Stromal cell of bone marrow (primary cell): ENCODE results near the gene CYB5B.
"Not testable (repeated sequence)": the region's sequence is repeated elsewhere in the genome, so short reads cannot be mapped to it uniquely, and the experiment has no call there.

ENCODE experiments used
- DNase-seq: peaks from one replicate; pipeline ENCODE4 v3.0.0-alpha.2; 2012; ENCODE audit warnings: low read depth

The CYB5B gene

GRCh38 chr16:69410219-69410990 is 14.0 kb upstream of the CYB5B start:
- peak; percentile 76 for DNase-seq

- DNase-seq = no peak
Measured at GRCh38 chr16:69411064-69411985, 13.1 kb upstream of the CYB5B start.

- no peak for DNase-seq
Measured at GRCh38 chr16:69412287-69412686, 12.1 kb upstream of the CYB5B start.

DNA sequence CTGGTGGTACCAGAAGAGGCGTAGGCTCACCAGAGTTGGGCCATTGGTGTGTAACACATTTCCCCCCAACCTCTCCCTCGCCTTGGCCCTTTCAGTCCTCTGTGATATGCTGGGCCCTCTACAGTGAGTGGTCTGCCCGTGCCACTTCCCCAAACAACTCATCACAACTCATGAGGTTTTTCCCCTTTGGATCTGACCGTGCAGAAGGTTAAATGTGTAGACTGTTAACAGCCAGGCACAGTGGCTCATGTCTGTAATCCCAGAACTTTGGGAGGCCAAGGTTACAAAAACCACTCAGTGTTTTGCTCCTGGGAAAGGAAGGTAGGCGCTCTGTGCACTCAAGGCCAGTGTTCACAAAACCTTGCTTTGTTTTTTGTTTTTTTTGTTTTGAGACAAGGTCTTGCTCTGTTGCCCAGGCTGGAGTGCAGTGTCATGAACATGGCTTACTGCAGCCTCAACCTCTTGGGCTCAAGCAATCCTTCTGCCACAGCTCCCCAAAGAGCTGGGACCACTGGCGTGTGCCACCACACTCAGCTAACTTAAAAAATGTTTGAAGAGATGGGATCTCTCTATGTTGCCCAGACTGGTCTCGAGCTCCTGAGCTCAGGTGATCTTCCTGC is 11.3 kb upstream of the CYB5B start:
- no peak for DNase-seq

DNA sequence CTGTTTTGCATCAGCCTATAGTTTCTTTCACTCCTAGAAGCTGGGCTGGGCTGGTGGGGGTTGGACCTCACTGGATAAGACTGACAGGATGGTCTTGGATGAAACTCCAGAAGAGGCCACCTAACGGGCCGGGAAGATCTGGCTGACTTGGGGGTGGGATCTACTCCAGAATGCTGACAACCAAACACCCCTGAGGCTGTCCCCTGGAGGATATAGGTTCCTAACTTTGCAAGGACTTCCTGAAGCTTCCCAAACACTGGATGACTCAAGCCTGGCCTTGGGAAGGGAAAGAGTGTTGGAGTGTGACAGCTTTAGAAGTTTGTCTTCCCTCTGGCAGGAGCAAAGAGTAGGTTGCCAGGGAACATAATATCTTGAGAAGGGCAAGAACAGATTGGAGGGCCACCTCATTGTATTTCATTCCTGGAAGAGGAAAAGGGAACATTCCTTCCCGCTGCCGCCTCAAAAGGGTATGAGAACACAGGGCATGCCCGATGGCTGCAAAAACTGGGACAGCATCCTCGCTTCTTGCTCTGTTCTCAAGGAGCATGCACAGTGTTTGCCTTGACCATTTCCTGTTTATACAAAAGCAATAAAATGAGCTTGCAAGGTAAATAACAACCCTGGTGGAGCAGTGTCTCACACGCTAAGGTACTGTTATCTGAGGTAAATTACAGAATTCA is 6.8 kb upstream of the CYB5B start:
- DNase-seq = no peak

- DNase-seq = no peak
Measured at GRCh38 chr16:69419956-69420355, 4.5 kb upstream of the CYB5B start.

GRCh38 chr16:69423189-69423588 is 1.2 kb upstream of the CYB5B start:
- no peak for DNase-seq

GRCh38 chr16:69424935-69425784 is 741 bp downstream of the CYB5B start:
- no peak for DNase-seq

GRCh38 chr16:69428652-69429051 is 4.2 kb downstream of the CYB5B start:
- DNase-seq = no peak

DNA sequence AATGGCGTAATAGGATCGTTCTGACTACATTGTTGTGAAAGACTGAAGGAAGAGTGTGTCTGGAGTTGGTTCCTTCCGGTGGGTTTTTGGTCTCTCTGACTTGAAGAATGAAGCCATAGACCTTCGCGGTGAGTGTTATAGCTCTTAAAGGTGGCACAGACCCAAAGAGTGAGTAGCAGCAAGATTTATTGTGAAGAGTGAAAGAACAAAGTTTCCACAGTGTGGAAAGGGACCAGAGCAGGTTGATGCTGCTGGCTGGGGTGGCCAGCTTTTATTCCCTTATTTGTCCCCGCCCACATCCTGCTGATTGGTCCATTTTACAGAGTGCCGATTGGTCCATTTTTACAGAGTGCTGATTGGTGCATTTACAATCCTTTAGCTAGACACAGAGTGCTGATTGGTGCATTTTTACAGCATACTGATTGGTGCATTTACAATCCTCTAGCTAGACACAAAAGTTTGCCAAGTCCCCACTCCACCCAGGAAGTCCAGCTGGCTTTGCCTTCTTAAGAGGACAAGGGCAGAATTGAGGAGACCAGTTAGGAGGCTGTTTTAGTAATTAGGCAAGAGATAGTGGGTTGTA is 4.7 kb downstream of the CYB5B start:
- not testable (repeated sequence) for DNase-seq

DNA sequence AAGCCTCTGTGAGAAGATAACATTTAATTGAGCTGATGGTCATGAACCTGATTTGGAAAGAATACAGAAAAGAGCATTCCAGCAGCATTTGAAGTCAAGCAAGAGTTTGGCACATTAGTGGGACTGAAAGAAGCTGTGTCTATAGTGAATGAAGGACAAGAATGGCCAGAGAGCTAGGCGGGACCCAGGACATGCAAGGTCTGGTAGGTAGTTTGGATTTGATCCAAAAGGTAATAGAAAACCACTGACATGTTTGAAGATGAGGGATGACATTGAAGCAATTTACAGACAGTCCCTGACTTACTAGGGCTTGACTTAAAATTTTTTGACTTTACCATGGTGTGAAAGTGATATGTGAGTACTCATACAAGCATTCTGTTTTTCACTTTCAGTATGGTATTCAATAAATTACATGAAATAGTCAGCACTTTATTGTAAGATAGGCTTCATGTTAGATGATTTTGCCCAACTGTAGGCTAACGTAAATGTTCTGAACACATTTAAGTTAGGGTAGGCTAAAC is 7.6 kb downstream of the CYB5B start:
- DNase-seq = no peak

DNA sequence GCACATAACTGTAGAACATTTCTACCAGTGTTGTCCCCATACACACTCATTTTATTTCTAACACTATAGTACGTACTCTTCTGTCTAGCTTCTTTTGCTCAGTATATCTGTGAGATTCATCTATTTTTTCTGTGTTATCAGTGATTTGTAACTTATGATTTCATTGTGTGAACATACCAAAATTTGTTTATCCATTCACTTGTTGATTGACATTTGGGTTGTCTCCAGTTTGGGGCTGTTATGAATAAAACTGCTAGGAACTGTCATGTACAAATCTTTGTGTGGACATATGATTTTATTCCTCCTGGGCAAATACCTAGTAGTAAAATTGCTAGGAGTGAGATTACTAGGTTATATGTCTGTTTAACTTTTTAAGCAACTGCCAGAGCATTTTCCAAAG is 9.6 kb downstream of the CYB5B start:
- no peak for DNase-seq

GRCh38 chr16:69435977-69436820 is 11.8 kb downstream of the CYB5B start:
- DNase-seq = no peak

DNA sequence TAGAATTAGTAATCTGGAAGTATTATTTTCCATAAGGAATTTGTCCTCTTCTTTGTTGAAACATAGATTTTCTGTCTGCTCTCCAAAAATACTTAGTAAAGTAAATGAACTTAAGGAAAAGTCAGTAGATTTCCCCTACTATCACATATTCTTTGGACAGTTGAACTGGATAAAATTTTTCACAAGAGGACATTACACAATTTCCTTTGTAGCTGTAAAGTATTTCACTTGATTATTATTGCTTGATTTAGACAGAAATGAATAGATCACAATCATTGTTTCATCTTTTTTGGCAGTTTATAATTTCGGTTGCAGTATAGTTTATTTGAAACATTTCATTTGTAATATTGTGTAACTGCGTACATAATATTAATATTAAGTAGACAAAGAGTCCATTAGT is 12.5 kb downstream of the CYB5B start:
- DNase-seq = no peak

DNA sequence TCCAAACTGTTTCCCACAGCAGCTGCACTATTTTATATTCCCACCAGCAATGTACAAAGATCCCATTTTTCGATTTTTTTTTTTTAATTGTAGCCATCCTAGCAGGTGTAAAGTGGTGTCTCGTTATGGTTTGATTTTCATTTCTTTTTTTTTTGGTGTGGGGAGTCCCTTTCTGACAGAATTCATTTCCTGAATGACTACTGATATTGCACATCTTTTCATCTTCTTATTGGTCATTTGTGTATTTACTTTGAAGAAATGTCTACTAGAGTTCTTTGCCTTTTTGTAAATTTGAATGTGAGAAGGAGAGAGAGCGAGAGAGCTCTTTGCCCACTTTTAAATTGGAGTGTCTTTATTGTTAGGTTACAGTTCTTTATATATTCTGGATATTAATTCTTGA is 14.0 kb downstream of the CYB5B start:
- no peak for DNase-seq

DNA sequence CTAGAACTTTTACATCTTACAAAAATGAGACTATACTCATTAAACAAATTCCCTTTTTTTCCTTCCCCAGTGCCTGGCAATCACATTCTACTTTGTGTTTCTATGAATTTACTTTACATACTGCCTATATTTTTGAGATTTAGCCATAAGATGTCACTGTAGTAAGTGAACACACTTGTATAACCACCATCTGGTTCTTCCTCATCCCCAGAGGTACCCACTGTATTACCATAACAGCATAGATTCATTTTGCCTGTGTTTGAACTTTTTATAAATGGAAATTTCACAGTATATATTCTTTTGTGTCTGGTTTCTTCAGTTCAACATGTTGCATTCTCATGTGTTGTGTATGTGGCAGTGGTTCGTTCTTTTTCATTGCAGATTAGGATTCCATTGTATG is 15.8 kb downstream of the CYB5B start:
- no peak for DNase-seq

DNA sequence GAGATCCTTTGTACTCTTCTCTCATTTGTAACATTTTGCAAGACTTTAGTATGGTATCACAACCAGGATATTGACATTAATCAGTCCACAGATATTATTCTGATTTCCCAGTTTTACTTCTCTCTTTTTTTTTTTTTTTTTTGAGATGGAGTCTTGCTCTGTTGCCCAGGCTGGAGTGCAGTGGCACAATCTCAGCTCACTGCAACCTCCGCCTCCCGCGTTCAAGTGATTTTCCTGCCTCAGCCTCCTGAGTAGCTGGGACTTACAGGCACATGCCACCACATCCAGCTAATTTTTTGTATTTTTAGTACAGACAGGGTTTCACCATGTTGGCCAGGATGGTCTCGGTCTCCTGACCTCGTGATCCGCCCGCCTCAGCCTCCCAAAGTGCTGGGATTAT is 16.6 kb downstream of the CYB5B start:
- not testable (repeated sequence) for DNase-seq

DNA sequence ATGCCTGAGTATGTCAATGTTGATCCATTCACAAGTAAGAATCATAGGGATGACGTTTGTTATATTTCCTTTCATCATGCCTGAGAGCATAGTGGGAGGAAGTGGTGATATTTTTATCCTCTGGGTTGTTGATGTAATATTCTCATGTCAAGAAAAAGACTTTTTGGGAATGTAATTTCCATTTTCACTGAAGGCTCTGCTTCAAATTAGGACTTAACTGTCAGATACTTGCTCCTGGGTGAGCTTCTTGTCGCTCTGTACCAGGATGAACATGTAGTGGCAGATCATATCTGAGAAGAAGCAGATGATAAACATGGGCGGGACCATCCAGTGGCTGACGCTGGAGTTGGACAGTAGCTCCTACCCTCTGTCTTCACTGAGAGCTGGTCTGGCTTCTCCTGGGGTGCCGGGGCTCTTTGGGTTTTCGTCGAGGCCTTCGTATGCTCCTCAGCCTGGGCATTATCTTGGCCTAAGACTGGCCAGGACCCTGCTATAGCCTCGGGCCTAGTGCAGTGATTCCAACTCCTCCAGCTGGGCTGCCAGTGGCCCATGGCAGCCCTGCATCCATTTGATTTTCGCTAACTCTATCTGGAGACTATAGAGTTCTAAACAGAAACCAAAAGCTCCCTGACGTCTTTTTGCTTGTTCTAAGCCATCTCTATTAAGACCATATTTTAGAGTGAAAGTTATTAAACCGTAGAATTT is 19.7 kb downstream of the CYB5B start:
- no peak for DNase-seq
